K562 (cell line): Measurements from ENCODE around the gene TNFSF18. TPM values are rescaled to one million over a fixed set of nuclear protein-coding genes. Genes with fewer than 3 reads are reported as not detected.

Experiments used
- ATAC-seq: fragments of 200-7000 bp; cut with Tn5 transposase; 3 replicates; pipeline ENCODE4 v1.9.1; 2020; ENCODE audit warnings: moderate library complexity
- BruUV-seq: library from RNA; stranded (reverse); fragments of 400-500 nt; replicated peaks from 2 replicates; lab custom pipeline; 2021; lab: Mats Ljungman, UMichigan
- CTCF ChIA-PET: fragments of 300-600 bp; formaldehyde crosslinking; extraction: SDS; loops from one replicate; lab custom pipeline; 2021; ENCODE audit warnings: low intra/inter-chr PET ratio; lab: Yijun Ruan, JAX
- POLR2A ChIA-PET: fragments of 300-600, 350-650 bp; sonication (Branson Sonifier 250); formaldehyde crosslinking; extraction: SDS; loops from one replicate; lab custom pipeline; 2021; ENCODE audit warnings: antibody characterized with exemption, inconsistent platforms; lab: Yijun Ruan, JAX
- DNase-seq, 4 experiments: peaks; one replicate each; pipeline versions ENCODE4 v3.0.0 to v3.0.0-alpha.2; 2011 to 2018; ENCODE audit warnings: low spot score in 3 of 4, mixed read lengths in 3 of 4; ENCODE audit errors: extremely low read depth in 1 of 4
- FAIRE-seq: peaks from 2 replicates; lab custom pipeline; 2011; peaks lifted over from hg19 to GRCh38; lab: Jason Lieb, UNC
- H2AFZ ChIP-seq: 2 replicates; pipeline ENCODE4 v1.6.0; 2011; ENCODE audit warnings: low read depth, low read length, control low read depth, inconsistent platforms
- H3K27ac ChIP-seq: fragments of 200-600 bp; 3 replicates; pipeline ENCODE4 v1.8.0; 2011; ENCODE audit warnings: low read depth, mild to moderate bottlenecking, control low read depth, inconsistent platforms, low read length, moderate library complexity, mixed read lengths; ENCODE audit errors: extremely low read depth
- H3K27me3 ChIP-seq, 2 experiments: fragments of 300-600 bp in 1 of 2; 2 replicates in 1 of 2; 3 replicates in 1 of 2; pipeline versions ENCODE4 v1.6.0 to v1.8.0; 2011; ENCODE audit warnings: inconsistent platforms in 2 of 2, low read length in 2 of 2, mild to moderate bottlenecking in 1 of 2, mixed read lengths in 1 of 2, moderate library complexity in 1 of 2; ENCODE audit not compliant: control insufficient read depth in 2 of 2, insufficient read depth in 2 of 2
- H3K36me3 ChIP-seq: fragments of 300-600 bp; 3 replicates; pipeline ENCODE4 v1.8.0; 2011; ENCODE audit warnings: mild to moderate bottlenecking, low read length, inconsistent platforms; ENCODE audit not compliant: control insufficient read depth, insufficient read depth
- H3K4me1 ChIP-seq, 2 experiments: fragments of 200-600 bp in 1 of 2; replicated peaks in 1 of 2; 2 replicates in 1 of 2; 3 replicates in 1 of 2; pipeline versions ENCODE4 v1.5.1 to v1.8.0; 2011; ENCODE audit warnings: inconsistent platforms in 2 of 2, low read length in 2 of 2, mild to moderate bottlenecking in 1 of 2, mixed read lengths in 1 of 2, moderate library complexity in 1 of 2; ENCODE audit not compliant: control insufficient read depth in 2 of 2, insufficient read depth in 2 of 2
- H3K4me2 ChIP-seq: 2 replicates; pipeline ENCODE4 v1.6.1; 2011; ENCODE audit warnings: low read length, control low read depth, inconsistent platforms, mixed read lengths; ENCODE audit not compliant: insufficient read depth
- H3K4me3 ChIP-seq: fragments of 200-600 bp; sonication (generic), shearing (Covaris generic); 2 replicates; pipeline ENCODE4 v1.5.1; 2016; ENCODE audit warnings: control low read depth, inconsistent platforms
- H3K79me2 ChIP-seq: fragments of 200-600 bp; 3 replicates; pipeline ENCODE4 v1.8.0; 2011; ENCODE audit warnings: low read length, inconsistent platforms; ENCODE audit not compliant: control insufficient read depth, insufficient read depth
- H3K9ac ChIP-seq, 2 experiments: 2 replicates each; pipeline versions ENCODE4 v1.6.0 to v1.6.1; 2011; ENCODE audit warnings: low read depth in 2 of 2, low read length in 2 of 2, control low read depth in 1 of 2, inconsistent platforms in 1 of 2, mild to moderate bottlenecking in 1 of 2, mixed read lengths in 1 of 2; ENCODE audit not compliant: insufficient read depth in 1 of 2
- H3K9me1 ChIP-seq: one replicate; pipeline ENCODE4 v1.6.0; 2011; ENCODE audit warnings: inconsistent platforms, mild to moderate bottlenecking, low read length, moderate library complexity; ENCODE audit not compliant: control insufficient read depth, insufficient read depth
- H3K9me3 ChIP-seq: replicated peaks from 2 replicates; pipeline ENCODE4 v1.5.1; 2011; ENCODE audit warnings: low read depth, low read length, inconsistent platforms; ENCODE audit not compliant: control insufficient read depth, insufficient read depth
- H4K20me1 ChIP-seq: replicated peaks from 2 replicates; pipeline ENCODE4 v1.6.1; 2011; ENCODE audit warnings: low read length, inconsistent platforms, mixed read lengths; ENCODE audit not compliant: control insufficient read depth, insufficient read depth
- ESRRB ChIP-seq: fragments of 250-450 bp; sonication (Bioruptor Pico); IDR thresholded peaks from 2 replicates; pipeline ENCODE4 v1.5.0; 2020; ENCODE audit warnings: mild to moderate bottlenecking, moderate library complexity, borderline replicate concordance
- JUNB ChIP-seq: fragments of 450-650 bp; formaldehyde crosslinking; conservative IDR thresholded peaks from 2 replicates; pipeline ENCODE4 v1.4.0; 2020; ENCODE audit warnings: mild to moderate bottlenecking
- MTA2 ChIP-seq: fragments of 450-650 bp; IDR thresholded peaks from 2 replicates; pipeline ENCODE4 v1.6.1; 2016; ENCODE audit warnings: low read depth
- NRF1 ChIP-seq, 2 experiments: fragments of 450-650 bp; IDR thresholded peaks in 1 of 2; conservative IDR thresholded peaks in 1 of 2; 2 replicates each; pipeline ENCODE4 v1.6.1; 2014; ENCODE audit warnings: mild to moderate bottlenecking in 2 of 2
- PHF8 ChIP-seq: fragments of 200-600 bp; sonication (generic); IDR thresholded peaks from 2 replicates; pipeline ENCODE4 v1.6.1; 2012; ENCODE audit warnings: mixed run types, mild to moderate bottlenecking, inconsistent platforms, low read length, moderate library complexity, borderline replicate concordance
- TAF7 ChIP-seq: fragments of 450-650 bp; IDR thresholded peaks from 2 replicates; pipeline ENCODE4 v1.6.1; 2016; ENCODE audit warnings: missing genetic modification characterization, missing compliant biosample characterization
- ZNF644 ChIP-seq: fragments of 200-800 bp; sonication (Bioruptor generic); IDR thresholded peaks from 2 replicates; pipeline ENCODE4 v1.6.1; 2016; ENCODE audit warnings: low read depth, missing genetic modification characterization, missing compliant biosample characterization
- in situ Hi-C: fragments of 300-500 bp; cut with MboI; formaldehyde crosslinking; loops from 4 replicates; pipeline ENCODE4 v1.15.0; 2018; ENCODE audit warnings: inconsistent platforms, mixed read lengths
- intact Hi-C: fragments of 100-400 bp; cut with micrococcal nuclease; formaldehyde crosslinking; loops from 2 replicates; pipeline ENCODE4 v1.14.2; 2022
- polyA plus RNA-seq, 8 experiments: library from polyadenylated mRNA; depleted of rRNA in 4 of 8; stranded (reverse) in 5 of 8; unstranded in 3 of 8; fragments of >200 nt; fragmentation: Nextera tagmentation in 2 of 8; fragmentation: Illumina TruSeq in 1 of 8; extraction: Ambion mirVana in 2 of 8; extraction: Trizol in 1 of 8; gene quantifications; 2 replicates each; pipeline versions ENCODE4 v1.2.1 to v1.2.3, GENCODE V29; 2011 to 2014; ENCODE audit warnings: inconsistent platforms in 1 of 8, missing spikeins in 1 of 8
- total RNA-seq, 7 experiments: library from RNA; depleted of rRNA in 6 of 7; stranded (reverse); fragments of >200 nt in 6 of 7; fragmentation: Illumina TruSeq in 2 of 7; extraction: Trizol in 2 of 7; gene quantifications; 2 replicates each; pipeline versions ENCODE4 v1.2.1 to v1.2.3, GENCODE V29; 2011 to 2021; ENCODE audit warnings: low replicate concordance in 1 of 7
- TF ChIP-seq, protein P1 (sequence below): fragments of 450-650 bp; conservative IDR thresholded peaks from 2 replicates; pipeline ENCODE4 v1.6.1; 2016; ENCODE audit warnings: missing genetic modification characterization, low read depth, mild to moderate bottlenecking, control low read depth, missing compliant biosample characterization
- TF ChIP-seq, protein P2 (sequence below), 3 experiments: fragments of 200-800 bp in 1 of 3; fragments of 250-450 bp in 1 of 3; fragments of 450-650 bp in 1 of 3; sonication (Bioruptor Pico) in 1 of 3; sonication (Bioruptor generic) in 1 of 3; formaldehyde crosslinking in 1 of 3; IDR thresholded peaks; 2 replicates each; pipeline versions ENCODE4 v1.6.1 to v1.8.0; 2016 to 2022; ENCODE audit warnings: mild to moderate bottlenecking in 2 of 3, missing genetic modification characterization in 2 of 3, missing compliant biosample characterization in 1 of 3, moderate library complexity in 1 of 3

Gene TNFSF18
- total and polyA plus RNA-seq, 9 of the 15 experiments (the other 6 are each of a cell fraction or from before 2014, with no cell fraction given) = not detected

DNA sequence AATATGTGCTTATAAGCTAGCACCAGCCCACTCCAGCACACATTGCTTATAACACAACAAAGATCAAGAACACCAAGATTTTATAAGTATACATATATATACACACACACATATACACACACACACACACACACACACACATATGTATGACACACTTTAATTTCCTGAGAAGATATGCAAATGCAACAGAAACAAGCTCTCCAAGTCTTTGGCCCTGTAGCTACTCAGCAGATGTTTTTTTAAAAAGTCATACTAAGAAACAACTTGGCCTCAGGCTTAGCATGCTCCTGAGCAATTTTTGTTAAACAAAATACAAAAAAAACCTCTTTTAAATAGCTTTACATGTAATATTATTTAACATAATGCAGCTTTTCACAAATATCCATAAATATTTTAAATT lies 11.1 kb downstream of the TNFSF18 start:
- ATAC-seq (no peak), FAIRE-seq (no peak), DNase-seq (no peak)
- Histone ChIP-seq H3K27ac (no peak overlapping the region), H3K27me3 (no peaks in the 10 kb centered on the region), H3K4me3 (no peak overlapping the region), H3K9me1 (no peaks in the 10 kb centered on the region), H3K9ac (no peak overlapping the region), H3K79me2 (no peaks in the 10 kb centered on the region), H3K4me1 (no peaks in the 10 kb centered on the region), H2AFZ (no peak overlapping the region), H3K4me2 (no peak overlapping the region), H3K36me3 (no peaks in the 10 kb centered on the region), H4K20me1 (no peaks in the 10 kb centered on the region), H3K9me3 (no peaks in the 10 kb centered on the region)
- ChIA-PET CTCF (no interaction called here), POLR2A (interaction anchor here (0.7 to 1.1 kb wide), 2 partner anchors 9 to 24 kb away, joined by 3 to 4 read pairs; no protein-coding TSS in a partner anchor)
- intact Hi-C loops = no loop called here
- in situ Hi-C loops = no loop called here
- no TSS peak for BruUV-seq
- TF ChIP-seq MTA2 (no peak), TAF7 (tag) (no peak), PHF8 (no peak), ESRRB (CRISPR knock-in tag) (no peak), JUNB (CRISPR knock-in tag) (no peak), NRF1 (conservative IDR thresholded peaks at IDR 0.05 in 1 of 2, IDR thresholded peaks at IDR 0.05 in 1 of 2) (no peak), ZNF644 (tag) (no peak)
- TF ChIP-seq, protein P1, sequence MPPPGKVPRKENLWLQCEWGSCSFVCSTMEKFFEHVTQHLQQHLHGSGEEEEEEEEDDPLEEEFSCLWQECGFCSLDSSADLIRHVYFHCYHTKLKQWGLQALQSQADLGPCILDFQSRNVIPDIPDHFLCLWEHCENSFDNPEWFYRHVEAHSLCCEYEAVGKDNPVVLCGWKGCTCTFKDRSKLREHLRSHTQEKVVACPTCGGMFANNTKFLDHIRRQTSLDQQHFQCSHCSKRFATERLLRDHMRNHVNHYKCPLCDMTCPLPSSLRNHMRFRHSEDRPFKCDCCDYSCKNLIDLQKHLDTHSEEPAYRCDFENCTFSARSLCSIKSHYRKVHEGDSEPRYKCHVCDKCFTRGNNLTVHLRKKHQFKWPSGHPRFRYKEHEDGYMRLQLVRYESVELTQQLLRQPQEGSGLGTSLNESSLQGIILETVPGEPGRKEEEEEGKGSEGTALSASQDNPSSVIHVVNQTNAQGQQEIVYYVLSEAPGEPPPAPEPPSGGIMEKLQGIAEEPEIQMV (tag) = no peak
- TF ChIP-seq, protein P2, sequence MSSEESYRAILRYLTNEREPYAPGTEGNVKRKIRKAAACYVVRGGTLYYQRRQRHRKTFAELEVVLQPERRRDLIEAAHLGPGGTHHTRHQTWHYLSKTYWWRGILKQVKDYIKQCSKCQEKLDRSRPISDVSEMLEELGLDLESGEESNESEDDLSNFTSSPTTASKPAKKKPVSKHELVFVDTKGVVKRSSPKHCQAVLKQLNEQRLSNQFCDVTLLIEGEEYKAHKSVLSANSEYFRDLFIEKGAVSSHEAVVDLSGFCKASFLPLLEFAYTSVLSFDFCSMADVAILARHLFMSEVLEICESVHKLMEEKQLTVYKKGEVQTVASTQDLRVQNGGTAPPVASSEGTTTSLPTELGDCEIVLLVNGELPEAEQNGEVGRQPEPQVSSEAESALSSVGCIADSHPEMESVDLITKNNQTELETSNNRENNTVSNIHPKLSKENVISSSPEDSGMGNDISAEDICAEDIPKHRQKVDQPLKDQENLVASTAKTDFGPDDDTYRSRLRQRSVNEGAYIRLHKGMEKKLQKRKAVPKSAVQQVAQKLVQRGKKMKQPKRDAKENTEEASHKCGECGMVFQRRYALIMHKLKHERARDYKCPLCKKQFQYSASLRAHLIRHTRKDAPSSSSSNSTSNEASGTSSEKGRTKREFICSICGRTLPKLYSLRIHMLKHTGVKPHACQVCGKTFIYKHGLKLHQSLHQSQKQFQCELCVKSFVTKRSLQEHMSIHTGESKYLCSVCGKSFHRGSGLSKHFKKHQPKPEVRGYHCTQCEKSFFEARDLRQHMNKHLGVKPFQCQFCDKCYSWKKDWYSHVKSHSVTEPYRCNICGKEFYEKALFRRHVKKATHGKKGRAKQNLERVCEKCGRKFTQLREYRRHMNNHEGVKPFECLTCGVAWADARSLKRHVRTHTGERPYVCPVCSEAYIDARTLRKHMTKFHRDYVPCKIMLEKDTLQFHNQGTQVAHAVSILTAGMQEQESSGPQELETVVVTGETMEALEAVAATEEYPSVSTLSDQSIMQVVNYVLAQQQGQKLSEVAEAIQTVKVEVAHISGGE (CRISPR knock-in tag; IDR thresholded peaks at IDR 0.05) = no peak
